GDM1 (cell line): ENCODE measurements around the gene C2.
"Not testable (repeated sequence)": the region's sequence is repeated elsewhere in the genome, so short reads cannot be mapped to it uniquely, and the experiment has no call there.

Experiments used
- DNase-seq: peaks from one replicate; lab custom pipeline; 2025; lab: John Stamatoyannopoulos, UW

C2 gene

GRCh38 chr6:31979238-31979898 lies 51.9 kb downstream of the C2 start:
- no peak for DNase-seq

DNA sequence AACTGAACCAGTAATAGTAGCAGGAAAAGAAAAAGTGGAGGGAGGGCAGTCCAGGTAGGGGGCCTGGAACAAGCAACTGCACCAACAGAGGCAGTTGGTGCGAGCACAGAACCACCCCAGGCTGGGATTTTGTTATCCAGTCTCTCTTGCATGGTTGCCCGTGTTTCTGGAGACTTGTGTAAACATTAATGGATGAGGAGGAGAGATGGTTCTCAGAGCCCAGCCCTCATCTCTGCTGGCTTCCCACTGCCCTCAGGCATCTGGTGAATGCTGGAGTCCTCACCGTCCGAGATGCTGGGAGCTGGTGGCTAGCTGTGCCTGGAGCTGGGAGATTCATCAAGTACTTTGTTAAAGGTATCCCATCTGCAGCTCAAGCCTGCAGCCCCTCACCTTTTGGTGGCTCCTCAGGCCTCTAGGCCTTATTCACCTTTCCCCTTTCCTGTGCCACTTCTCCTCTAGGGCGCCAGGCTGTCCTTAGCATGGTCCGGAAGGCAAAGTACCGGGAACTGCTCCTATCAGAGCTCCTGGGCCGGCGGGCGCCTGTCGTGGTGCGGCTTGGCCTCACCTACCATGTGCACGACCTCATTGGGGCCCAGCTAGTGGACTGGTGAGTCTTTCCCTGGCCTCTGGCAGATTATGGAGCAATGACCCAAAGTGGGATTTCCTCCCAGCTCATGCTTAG lies 52.8 kb downstream of the C2 start:
- DNase-seq = not testable (repeated sequence)

DNA sequence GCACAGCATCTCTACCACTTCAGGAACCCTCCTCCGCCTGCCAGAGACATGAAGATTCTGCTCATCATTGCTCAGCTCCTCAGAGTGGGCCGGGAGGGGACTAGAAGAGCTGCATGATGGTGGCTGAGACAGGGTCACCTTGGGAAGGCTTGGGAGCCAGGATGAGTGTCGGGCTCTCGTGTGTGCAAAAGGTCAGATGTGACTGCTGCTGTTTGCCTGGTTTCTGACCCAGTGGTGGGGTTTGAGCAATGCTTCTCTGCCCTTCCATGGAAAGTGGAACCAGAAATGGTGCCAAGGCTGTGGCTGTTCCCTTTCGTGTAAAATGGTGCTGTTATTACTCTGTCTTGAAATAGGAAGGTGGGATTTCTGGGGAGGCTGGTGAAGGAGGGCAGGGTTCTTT lies 53.5 kb downstream of the C2 start:
- DNase-seq = not testable (repeated sequence)

GRCh38 chr6:31981744-31982143 lies 54.2 kb downstream of the C2 start, which contains the start of gene C4A:
TSS of gene C4A (plus strand) at chr6:31982057. CDS start at chr6:31982108, 51 bp downstream.
- DNase-seq = not testable (repeated sequence)

DNA sequence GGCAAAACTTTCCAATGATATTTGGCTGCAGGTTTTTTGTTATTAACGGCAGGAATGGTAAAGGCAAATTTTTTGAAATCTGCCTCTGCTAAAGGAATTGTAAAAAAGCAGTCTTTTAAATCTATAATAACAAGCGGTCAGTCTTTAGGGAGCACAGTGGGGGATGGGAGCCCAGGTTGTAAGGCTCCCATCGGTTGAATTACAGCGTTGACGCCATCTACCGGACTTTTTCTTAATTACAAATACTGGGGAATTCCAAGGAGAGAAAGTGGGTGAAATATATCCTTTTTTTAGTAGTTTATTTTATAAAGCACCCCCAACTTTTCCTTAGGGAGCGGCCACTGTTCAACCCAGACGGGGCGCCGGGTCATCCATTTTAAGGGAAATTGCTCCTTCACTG lies 61.8 kb downstream of the C2 start:
- not testable (repeated sequence) for DNase-seq

GRCh38 chr6:31994421-31994820 lies 66.9 kb downstream of the C2 start:
- not testable (repeated sequence) for DNase-seq
